Erythroblast (primary cell): Measurements from ENCODE around the gene NETO2.
"Not testable (repeated sequence)": the region's sequence is repeated elsewhere in the genome, so short reads cannot be mapped to it uniquely, and the experiment has no call there.

Source experiments
- DNase-seq, 2 experiments: peaks; one replicate each; lab custom pipeline; 2025; lab: John Stamatoyannopoulos, UW
- GATA1 ChIP-seq: IDR thresholded peaks from 2 replicates; pipeline ENCODE4 v1.6.1; 2011; ENCODE audit warnings: low read depth, mild to moderate bottlenecking, control low read depth, low read length, moderate library complexity
- POLR2A ChIP-seq: IDR thresholded peaks from 2 replicates; pipeline ENCODE4 v1.6.1; 2011; ENCODE audit warnings: mild to moderate bottlenecking, low read length

The NETO2 gene

DNA sequence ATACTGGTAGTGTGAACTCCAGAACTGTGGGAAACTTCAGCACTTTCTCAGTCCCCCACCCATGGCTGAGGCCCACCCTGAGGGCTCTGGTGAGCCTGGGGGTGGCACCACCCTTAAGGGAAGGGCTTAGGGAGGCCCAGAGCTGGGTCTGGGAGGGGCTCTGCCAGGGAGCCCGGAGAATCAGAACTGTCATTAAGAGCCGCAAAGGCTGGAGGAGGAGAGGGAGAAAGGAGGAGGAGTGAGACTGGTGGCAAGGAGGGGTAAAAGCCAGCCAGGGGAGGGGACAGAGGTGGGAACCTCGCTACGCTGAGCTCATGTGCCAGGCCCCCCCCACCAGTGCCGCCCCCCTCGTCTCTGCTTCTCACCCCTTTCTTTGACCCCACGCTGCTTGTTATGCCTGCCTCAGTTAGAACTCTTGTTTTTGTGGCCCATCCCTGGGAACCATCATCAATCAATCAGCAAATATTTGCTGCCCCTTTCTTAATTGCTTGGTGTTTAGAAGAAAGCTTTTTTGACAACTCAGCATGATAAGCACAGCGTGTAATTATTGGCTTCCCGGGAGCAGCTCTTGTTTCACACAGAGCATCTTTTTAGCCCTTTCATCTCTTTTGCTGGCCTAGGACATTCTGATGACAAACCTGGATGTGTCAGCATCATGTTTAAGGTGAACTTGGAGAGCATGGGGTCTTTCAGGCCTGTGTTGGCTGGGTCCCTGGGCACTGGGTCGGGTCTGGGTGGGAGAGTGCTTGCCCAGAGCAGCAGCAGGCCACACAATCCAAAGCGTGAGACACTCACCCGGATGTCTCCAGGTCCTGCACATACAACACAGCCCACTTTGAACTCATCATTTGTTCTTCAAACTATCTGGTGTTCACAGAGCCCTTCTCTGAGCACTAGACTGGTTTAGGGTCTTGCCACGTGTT, 77.7 kb downstream of the NETO2 start:
- no peak for TF ChIP-seq POLR2A
- TF ChIP-seq GATA1: no peak
- no peak for DNase-seq

DNA sequence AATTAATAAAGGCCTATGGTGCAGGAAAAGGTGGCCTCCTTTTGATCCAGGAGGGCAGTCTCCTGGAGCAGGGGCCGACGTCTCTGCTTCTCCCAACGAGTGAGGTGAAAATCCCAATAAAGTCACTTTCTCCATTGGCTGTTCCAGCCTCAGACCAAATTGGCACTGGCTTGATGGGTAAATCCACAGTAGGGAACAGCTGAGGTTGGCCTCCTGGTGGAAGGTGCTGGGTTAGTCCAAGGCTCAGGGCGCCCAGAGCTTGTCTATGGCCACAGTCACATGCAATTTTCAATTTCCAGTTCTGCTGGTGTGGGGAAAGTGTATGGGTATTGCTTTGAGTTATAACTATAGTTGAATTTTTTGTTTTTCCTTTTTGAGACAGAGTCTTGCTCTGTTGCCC, 79.0 kb downstream of the NETO2 start:
- TF ChIP-seq POLR2A (no peak), GATA1 (no peak)
- no peak for DNase-seq

DNA sequence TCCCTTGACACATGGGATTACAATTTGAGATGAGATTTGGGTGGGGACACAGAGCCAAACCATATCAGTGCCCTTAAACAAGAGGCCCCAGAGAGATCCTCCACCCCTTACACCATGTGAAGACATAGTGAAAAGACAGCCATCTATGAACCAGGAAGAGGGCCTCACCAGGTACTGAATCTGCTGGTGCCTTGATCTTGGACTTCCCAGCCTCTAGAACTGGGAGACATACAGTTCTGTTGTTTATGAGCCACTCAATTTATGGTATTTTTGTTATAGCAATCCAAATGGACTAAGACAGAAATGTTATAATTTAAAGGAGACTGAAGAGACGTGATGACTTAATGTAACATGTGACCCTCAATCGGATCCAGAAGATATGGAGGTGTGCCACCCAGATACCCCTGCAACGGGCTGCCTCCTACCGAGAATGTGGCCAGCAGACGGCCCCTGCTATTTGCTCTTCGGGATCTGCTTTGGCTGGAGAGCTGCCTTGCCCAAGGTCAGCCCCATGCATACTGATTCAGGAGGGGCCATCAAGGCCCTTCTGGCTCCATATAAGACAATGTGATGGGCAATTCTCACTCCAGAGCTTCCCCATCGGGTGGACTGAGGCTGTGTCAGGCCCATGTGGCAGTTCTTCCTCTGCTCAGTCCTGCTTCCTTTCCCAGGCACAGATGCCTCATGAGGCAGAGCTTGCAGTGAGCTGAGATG, 80.6 kb downstream of the NETO2 start:
- no peak for TF ChIP-seq POLR2A
- no peak for DNase-seq

DNA sequence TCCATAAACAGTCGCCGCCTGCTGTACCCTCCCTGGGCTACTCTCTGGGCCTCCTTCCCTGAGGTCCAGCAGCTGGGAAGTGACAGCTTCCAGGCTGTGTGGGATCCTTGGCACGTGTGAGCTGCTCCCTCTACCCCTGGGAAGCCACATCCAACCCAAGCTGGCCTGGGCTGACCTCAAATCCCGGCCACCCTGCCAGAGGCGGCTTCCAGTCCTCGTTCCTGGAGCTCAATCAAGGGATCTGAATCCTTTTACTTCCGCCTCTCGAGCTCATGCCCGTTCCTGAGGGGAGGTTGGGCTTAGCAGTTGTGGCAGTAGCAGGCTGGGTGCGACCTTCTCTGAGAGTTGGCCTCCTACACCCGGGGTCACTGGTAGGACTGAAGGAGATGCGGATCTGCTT, 82.5 kb downstream of the NETO2 start:
- DNase-seq: no peak
- TF ChIP-seq GATA1 (no peak), POLR2A (no peak)

DNA sequence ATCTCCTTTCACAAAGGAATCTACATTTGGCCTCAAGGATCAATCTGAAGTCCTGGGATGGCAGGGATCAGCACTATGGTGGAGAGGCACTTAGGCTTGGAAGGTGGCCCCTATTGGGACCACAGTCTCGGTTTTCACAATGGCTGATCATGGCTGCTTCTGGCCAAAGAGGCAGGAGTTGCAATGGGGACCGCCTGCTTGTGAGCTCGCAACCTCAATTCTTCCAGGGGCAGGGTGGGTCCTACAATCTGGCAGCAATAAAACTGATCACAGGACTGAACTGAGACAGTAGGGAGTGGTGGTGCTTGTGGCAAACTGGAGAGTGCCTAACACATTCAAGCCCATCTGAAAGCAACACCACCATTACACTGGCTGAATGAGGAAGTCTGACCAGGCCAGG, 83.1 kb downstream of the NETO2 start:
- no peak for DNase-seq

DNA sequence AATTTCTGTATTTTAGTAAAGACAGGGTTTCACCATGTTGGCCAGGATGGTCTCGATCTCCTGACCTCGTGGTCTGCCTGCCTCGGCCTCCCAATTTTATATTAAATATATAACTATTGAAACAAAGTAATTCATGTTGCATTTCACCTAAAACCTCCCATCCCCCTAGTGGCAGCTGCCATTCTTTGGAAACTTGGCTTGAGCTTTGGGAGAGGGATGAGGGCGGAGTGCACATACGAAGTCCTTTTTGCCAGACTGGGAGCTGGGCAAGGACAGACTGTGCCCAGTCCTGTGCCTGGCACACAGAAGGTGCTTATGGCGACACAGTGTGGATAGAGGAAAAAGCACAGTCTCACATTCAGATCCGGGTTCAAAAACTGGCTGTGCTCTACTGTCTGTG, 83.8 kb downstream of the NETO2 start:
- DNase-seq: no peak
- TF ChIP-seq GATA1: no peak
- TF ChIP-seq POLR2A: no peak

More for the DNA sequence above, 83.1 kb downstream of the NETO2 start:
- TF ChIP-seq POLR2A (no peak), GATA1 (no peak)

GRCh38 chr16:47059130-47059529, 84.6 kb downstream of the NETO2 start:
- not testable (repeated sequence) for DNase-seq

DNA sequence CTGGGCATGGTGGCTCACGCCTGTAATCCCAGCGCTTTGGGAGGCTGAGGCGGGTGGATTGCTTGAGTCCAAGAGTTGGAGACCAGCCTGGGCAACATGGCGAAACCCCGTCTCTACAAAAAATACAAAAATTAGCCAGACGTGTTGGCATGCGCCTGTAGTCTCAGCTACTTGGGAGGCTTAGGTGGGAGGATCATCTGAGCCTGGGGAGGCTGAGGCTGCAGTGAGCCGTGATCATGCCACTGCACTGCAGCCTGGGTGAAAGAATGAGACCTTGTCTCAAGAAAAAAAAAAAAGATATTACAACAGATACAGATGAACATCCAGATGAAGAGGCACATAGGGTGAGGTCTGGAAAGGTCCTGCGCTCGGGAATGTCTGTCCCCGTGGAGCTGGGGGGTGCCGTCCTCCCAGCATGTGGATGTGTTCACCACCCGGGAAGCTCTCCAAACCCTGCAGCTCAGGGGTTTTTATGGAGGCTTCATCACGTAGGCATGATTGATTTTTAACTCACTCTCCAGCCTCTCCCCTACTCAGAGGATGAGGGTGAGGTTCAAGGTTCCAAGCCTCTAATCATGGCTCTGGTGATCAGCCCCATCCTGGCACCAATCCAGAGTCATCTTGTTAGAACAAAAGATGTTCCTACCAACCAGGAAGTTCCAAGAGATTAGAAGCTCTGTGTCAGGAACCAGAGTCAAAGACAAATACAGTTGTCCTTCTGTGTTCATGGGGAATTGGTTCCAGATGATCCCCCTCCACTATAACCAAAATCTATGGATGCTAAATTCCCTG, 85.3 kb downstream of the NETO2 start:
- DNase-seq: no peak

GRCh38 chr16:47057630-47057993, 86.1 kb downstream of the NETO2 start:
- no peak for TF ChIP-seq GATA1
- no peak for TF ChIP-seq POLR2A
- DNase-seq: no peak

More for the DNA sequence above, 85.3 kb downstream of the NETO2 start:
- TF ChIP-seq POLR2A (no peak), GATA1 (no peak)

GRCh38 chr16:47056688-47057629, 86.8 kb downstream of the NETO2 start:
- DNase-seq: no peak
- TF ChIP-seq POLR2A: no peak
- no peak for TF ChIP-seq GATA1

- DNase-seq: not testable (repeated sequence)
These were observed 87.7 kb downstream of the NETO2 start for GRCh38 chr16:47056061-47056460.

- no peak for DNase-seq
- no peak for TF ChIP-seq GATA1
- TF ChIP-seq POLR2A: no peak
These were observed 88.4 kb downstream of the NETO2 start for GRCh38 chr16:47055136-47055885.

DNA sequence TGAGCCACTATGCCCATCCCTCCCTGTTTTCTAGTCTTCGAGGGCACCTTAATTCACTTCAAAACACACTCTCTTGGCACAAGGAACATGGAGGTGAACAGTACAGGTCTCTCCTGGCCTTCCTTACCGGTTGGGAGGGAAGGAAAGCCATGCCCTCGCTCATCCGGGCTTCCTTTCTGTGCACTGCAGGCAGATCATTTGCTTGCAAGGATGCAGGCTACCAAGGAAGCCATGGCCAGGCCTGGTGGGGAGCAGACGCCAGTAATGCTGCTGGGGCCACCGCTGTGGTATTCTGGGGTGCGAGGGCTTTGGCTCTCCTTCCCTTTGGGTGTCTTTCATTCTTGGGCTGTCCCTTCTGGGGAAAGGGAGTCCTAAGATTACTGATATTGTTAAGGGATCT, 89.4 kb downstream of the NETO2 start:
- no peak for DNase-seq
- no peak for TF ChIP-seq GATA1
- TF ChIP-seq POLR2A: no peak
